OCI-LY1 (cell line): Measurements from ENCODE around the gene MET.

Experiments used
- H2AFZ ChIP-seq: fragments of 200-600 bp; sonication (generic), shearing (Covaris generic); 2 replicates; pipeline ENCODE4 v1.6.0; 2014; ENCODE audit warnings: antibody characterized with exemption, mild to moderate bottlenecking, low read length
- H3F3A ChIP-seq: fragments of 200-600 bp; sonication (generic), shearing (Covaris generic); 2 replicates; pipeline ENCODE4 v1.6.0; 2014; ENCODE audit warnings: mild to moderate bottlenecking, antibody characterized with exemption, low read length, moderate library complexity; ENCODE audit not compliant: insufficient read depth
- H3K27ac ChIP-seq: fragments of 200-600 bp; sonication (generic); 2 replicates; pipeline ENCODE4 v1.5.1; 2014; ENCODE audit warnings: low read length, mixed run types, mild to moderate bottlenecking, low read depth; ENCODE audit not compliant: poor library complexity, severe bottlenecking
- H3K27me3 ChIP-seq: fragments of 200-600 bp; sonication (generic); 2 replicates; pipeline ENCODE4 v1.6.0; 2014; ENCODE audit warnings: antibody characterized with exemption, mild to moderate bottlenecking, low read length, moderate library complexity; ENCODE audit not compliant: insufficient read depth
- H3K36me3 ChIP-seq: fragments of 200-600 bp; sonication (generic); 2 replicates; pipeline ENCODE4 v1.6.1; 2014; ENCODE audit warnings: mild to moderate bottlenecking, antibody characterized with exemption, low read length, moderate library complexity, mixed read lengths; ENCODE audit not compliant: insufficient read depth
- H3K4me1 ChIP-seq: fragments of 200-600 bp; sonication (generic); 2 replicates; pipeline ENCODE4 v1.5.1; 2014; ENCODE audit warnings: mild to moderate bottlenecking, low read length, moderate library complexity; ENCODE audit not compliant: insufficient read depth, severe bottlenecking
- H3K4me2 ChIP-seq: fragments of 200-600 bp; sonication (generic), shearing (Covaris generic); 2 replicates; pipeline ENCODE4 v1.6.1; 2014; ENCODE audit warnings: low read length
- H3K4me3 ChIP-seq: fragments of 200-600 bp; sonication (generic); 2 replicates; pipeline ENCODE4 v1.5.1; 2014; ENCODE audit warnings: low read length, low read depth, mild to moderate bottlenecking, mixed read lengths; ENCODE audit not compliant: poor library complexity, severe bottlenecking
- H3K79me2 ChIP-seq: fragments of 200-600 bp; shearing (Covaris generic); 2 replicates; pipeline ENCODE4 v1.6.1; 2016; ENCODE audit warnings: mixed run types, low read length, mixed read lengths; ENCODE audit not compliant: insufficient read depth
- H3K9ac ChIP-seq: fragments of 200-600 bp; sonication (generic), shearing (Covaris generic); 2 replicates; pipeline ENCODE4 v1.6.1; 2014; ENCODE audit warnings: mild to moderate bottlenecking, low read length, mixed read lengths
- H3K9me2 ChIP-seq: fragments of 200-600 bp; sonication (generic), shearing (Covaris generic); 2 replicates; pipeline ENCODE4 v1.6.1; 2014; ENCODE audit warnings: low read depth, mild to moderate bottlenecking, low read length, mixed read lengths
- H3K9me3 ChIP-seq: fragments of 200-600 bp; shearing (Covaris generic); 2 replicates; pipeline ENCODE4 v1.6.1; 2014; ENCODE audit warnings: low read length, mixed read lengths
- H4K20me1 ChIP-seq: fragments of 200-600 bp; sonication (generic), shearing (Covaris generic); 2 replicates; pipeline ENCODE4 v1.6.0; 2016; ENCODE audit warnings: mild to moderate bottlenecking, low read length; ENCODE audit not compliant: insufficient read depth
- CTCF ChIP-seq: fragments of 200-600 bp; sonication (generic), shearing (Covaris generic); IDR thresholded peaks from 2 replicates; pipeline ENCODE4 v1.5.1; 2017; ENCODE audit warnings: mild to moderate bottlenecking, antibody characterized with exemption, low read length, moderate library complexity, mixed read lengths
- EZH2 ChIP-seq: fragments of 200-600 bp; sonication (generic), shearing (Covaris generic); IDR thresholded peaks from 2 replicates; pipeline ENCODE4 v1.8.0; 2017; ENCODE audit warnings: borderline replicate concordance, mixed run types, mild to moderate bottlenecking, antibody characterized with exemption, low read length, moderate library complexity, mixed read lengths

MET gene

GRCh38 chr7:116709336-116709735 lies 37.3 kb downstream of the MET start:
- Histone ChIP-seq H3K4me1 (no peaks in the 10 kb centered on the region), H3K4me3 (no peak overlapping the region)

GRCh38 chr7:116710764-116711452 lies 38.9 kb downstream of the MET start:
- Histone ChIP-seq H3K27ac (no peak overlapping the region), H3K79me2 (no peaks in the 10 kb centered on the region), H3K27me3 (no peaks in the 10 kb centered on the region), H3K4me1 (no peaks in the 10 kb centered on the region), H2AFZ (no peak overlapping the region), H3F3A (no peaks in the 10 kb centered on the region), H3K4me3 (no peak overlapping the region), H3K9me2 (no peaks in the 10 kb centered on the region), H3K9me3 (no peaks in the 10 kb centered on the region), H3K36me3 (no peaks in the 10 kb centered on the region), H3K9ac (no peak overlapping the region), H4K20me1 (no peaks in the 10 kb centered on the region), H3K4me2 (no peak overlapping the region)
- TF ChIP-seq CTCF (no peak), EZH2 (no peak)

More at GRCh38 chr7:116709336-116709735, 37.3 kb downstream of the MET start:
- Histone ChIP-seq H4K20me1 (no peaks in the 10 kb centered on the region), H3K9ac (no peak overlapping the region), H3K27ac (no peak overlapping the region), H3K79me2 (no peaks in the 10 kb centered on the region), H3K4me2 (no peak overlapping the region), H3K9me3 (no peaks in the 10 kb centered on the region), H3K36me3 (no peaks in the 10 kb centered on the region), H3F3A (no peaks in the 10 kb centered on the region), H3K9me2 (no peaks in the 10 kb centered on the region), H2AFZ (no peak overlapping the region), H3K27me3 (no peaks in the 10 kb centered on the region)
- no peak for TF ChIP-seq CTCF
- TF ChIP-seq EZH2: no peak

- Histone ChIP-seq H4K20me1 (no peaks in the 10 kb centered on the region), H2AFZ (no peak overlapping the region), H3K4me3 (no peak overlapping the region), H3K4me2 (no peak overlapping the region), H3F3A (no peaks in the 10 kb centered on the region), H3K27ac (no peak overlapping the region), H3K79me2 (no peaks in the 10 kb centered on the region), H3K9me3 (no peaks in the 10 kb centered on the region), H3K9me2 (no peaks in the 10 kb centered on the region), H3K36me3 (no peaks in the 10 kb centered on the region), H3K9ac (no peak overlapping the region), H3K27me3 (no peaks in the 10 kb centered on the region), H3K4me1 (no peaks in the 10 kb centered on the region)
- TF ChIP-seq CTCF (no peak), EZH2 (no peak)
Measured at GRCh38 chr7:116711790-116712189, 39.8 kb downstream of the MET start.
